K562 (cell line): ENCODE data around the gene FN3K. TPM values are rescaled to one million over a fixed set of nuclear protein-coding genes. Genes with fewer than 3 reads are reported as not detected.
A peak's percentile ranks its signal among the peaks of the same experiment; 100 is the strongest.

Experiments used
- CHD1 ChIP-seq: fragments of 200-600 bp; sonication (generic); IDR thresholded peaks from one replicate; pipeline ENCODE4 v1.6.1; 2012; ENCODE audit warnings: mild to moderate bottlenecking, moderate library complexity, low read length, inconsistent platforms
- CHD7 ChIP-seq: fragments of 200-600 bp; sonication (generic); IDR thresholded peaks from one replicate; pipeline ENCODE4 v1.6.1; 2012; ENCODE audit warnings: mild to moderate bottlenecking, low read depth, low read length, inconsistent platforms
- CXXC5 ChIP-seq: fragments of 250-450 bp; sonication (Bioruptor Pico); IDR thresholded peaks from 2 replicates; pipeline ENCODE4 v1.8.0; 2022; ENCODE audit warnings: inconsistent platforms, mild to moderate bottlenecking, moderate library complexity
- HMGXB4 ChIP-seq: sonication (generic); formaldehyde crosslinking; IDR thresholded peaks from 2 replicates; pipeline ENCODE4 v1.8.1; 2023; ENCODE audit warnings: mild to moderate bottlenecking, missing genetic modification reagents
- KAT7 ChIP-seq: sonication (generic); formaldehyde crosslinking; IDR thresholded peaks from 2 replicates; pipeline ENCODE4 v1.8.0; 2022; ENCODE audit warnings: missing genetic modification reagents, mild to moderate bottlenecking, borderline replicate concordance
- KDM2B ChIP-seq: fragments of 250-450 bp; sonication (Bioruptor Pico); IDR thresholded peaks from 2 replicates; pipeline ENCODE4 v1.8.0; 2021; ENCODE audit warnings: mild to moderate bottlenecking, moderate library complexity
- MCM7 ChIP-seq, 2 experiments: fragments of 450-650 bp; IDR thresholded peaks; 2 replicates each; pipeline ENCODE4 v1.6.1; 2016 to 2018
- NR2C2 ChIP-seq, 2 experiments: fragments of 200-800 bp in 1 of 2; sonication (Bioruptor generic) in 1 of 2; sonication (generic) in 1 of 2; formaldehyde crosslinking in 1 of 2; IDR thresholded peaks; 2 replicates each; pipeline versions ENCODE4 v1.6.1 to v1.8.0; 2016 to 2022; ENCODE audit warnings: mild to moderate bottlenecking in 1 of 2, missing compliant biosample characterization in 1 of 2, missing genetic modification characterization in 1 of 2, missing genetic modification reagents in 1 of 2
- PHF21A ChIP-seq: fragments of 450-650 bp; IDR thresholded peaks from 2 replicates; pipeline ENCODE4 v1.6.1; 2017; ENCODE audit warnings: low read depth, borderline replicate concordance
- PPARD ChIP-seq: fragments of 250-450 bp; sonication (Bioruptor Pico); IDR thresholded peaks from 2 replicates; pipeline ENCODE4 v1.8.0; 2022; ENCODE audit warnings: inconsistent platforms, mild to moderate bottlenecking, moderate library complexity
- RBM25 ChIP-seq: fragments of 200-400 bp; formaldehyde crosslinking; IDR thresholded peaks from 2 replicates; pipeline ENCODE4 v1.6.1; 2018; ENCODE audit warnings: low read length, low read depth, moderate library complexity; ENCODE audit not compliant: severe bottlenecking
- XRCC3 ChIP-seq: fragments of 450-650 bp; IDR thresholded peaks from 2 replicates; pipeline ENCODE4 v1.6.1; 2017; ENCODE audit warnings: mild to moderate bottlenecking, moderate library complexity
- polyA plus RNA-seq, 8 experiments: library from polyadenylated mRNA; depleted of rRNA in 4 of 8; stranded (reverse) in 5 of 8; unstranded in 3 of 8; fragments of >200 nt; fragmentation: Nextera tagmentation in 2 of 8; fragmentation: Illumina TruSeq in 1 of 8; extraction: Ambion mirVana in 2 of 8; extraction: Trizol in 1 of 8; gene quantifications; 2 replicates each; pipeline versions ENCODE4 v1.2.1 to v1.2.3, GENCODE V29; 2011 to 2014; ENCODE audit warnings: inconsistent platforms in 1 of 8, missing spikeins in 1 of 8
- total RNA-seq, 7 experiments: library from RNA; depleted of rRNA in 6 of 7; stranded (reverse); fragments of >200 nt in 6 of 7; fragmentation: Illumina TruSeq in 2 of 7; extraction: Trizol in 2 of 7; gene quantifications; 2 replicates each; pipeline versions ENCODE4 v1.2.1 to v1.2.3, GENCODE V29; 2011 to 2021; ENCODE audit warnings: low replicate concordance in 1 of 7

FN3K gene
- total and polyA plus RNA-seq, 9 of the 15 experiments (the other 6 are each of a cell fraction or from before 2014, with no cell fraction given) = 0.08 to 22.7 (median 3.8) TPM

GRCh38 chr17:82698065-82698973 lies 37.1 kb upstream of the FN3K start, which contains the start of gene RAB40B (continued):
- no peak for TF ChIP-seq XRCC3
- no peak for TF ChIP-seq HMGXB4 (CRISPR knock-in tag)
- peak; percentile 84 for TF ChIP-seq CXXC5 (CRISPR knock-in tag)
- TF ChIP-seq PPARD (CRISPR knock-in tag) = no peak
- no peak for TF ChIP-seq MCM7 (IDR thresholded peaks at IDR 0.05)
- TF ChIP-seq RBM25 = peak; percentile 97
- TF ChIP-seq KDM2B = peak; percentile 91; the same call in 1 of the 2 replicates
- no peak for TF ChIP-seq CHD1
- TF ChIP-seq KAT7 = no peak
- TF ChIP-seq PHF21A = no peak
- TF ChIP-seq NR2C2 (CRISPR knock-in tag; IDR thresholded peaks at IDR 0.05) = no peak
- TF ChIP-seq NR2C2 (tag; IDR thresholded peaks at IDR 0.05) = peak; percentile 71; the same call in 1 of the 2 replicates
- TF ChIP-seq CHD7 = no peak
